ENCODE measurements around the gene DROSHA.

GRCh38 chr5:31378136-31378535 is 153.8 kb downstream of the DROSHA start:
- no peak for TF ChIP-seq POLR2A (IDR thresholded peaks at IDR 0.05)
- TF ChIP-seq, protein P1, sequence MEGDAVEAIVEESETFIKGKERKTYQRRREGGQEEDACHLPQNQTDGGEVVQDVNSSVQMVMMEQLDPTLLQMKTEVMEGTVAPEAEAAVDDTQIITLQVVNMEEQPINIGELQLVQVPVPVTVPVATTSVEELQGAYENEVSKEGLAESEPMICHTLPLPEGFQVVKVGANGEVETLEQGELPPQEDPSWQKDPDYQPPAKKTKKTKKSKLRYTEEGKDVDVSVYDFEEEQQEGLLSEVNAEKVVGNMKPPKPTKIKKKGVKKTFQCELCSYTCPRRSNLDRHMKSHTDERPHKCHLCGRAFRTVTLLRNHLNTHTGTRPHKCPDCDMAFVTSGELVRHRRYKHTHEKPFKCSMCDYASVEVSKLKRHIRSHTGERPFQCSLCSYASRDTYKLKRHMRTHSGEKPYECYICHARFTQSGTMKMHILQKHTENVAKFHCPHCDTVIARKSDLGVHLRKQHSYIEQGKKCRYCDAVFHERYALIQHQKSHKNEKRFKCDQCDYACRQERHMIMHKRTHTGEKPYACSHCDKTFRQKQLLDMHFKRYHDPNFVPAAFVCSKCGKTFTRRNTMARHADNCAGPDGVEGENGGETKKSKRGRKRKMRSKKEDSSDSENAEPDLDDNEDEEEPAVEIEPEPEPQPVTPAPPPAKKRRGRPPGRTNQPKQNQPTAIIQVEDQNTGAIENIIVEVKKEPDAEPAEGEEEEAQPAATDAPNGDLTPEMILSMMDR (IDR thresholded peaks at IDR 0.05): no peak

Measured in stomach (tissue), 4 donors.